OCI-LY1 (cell line): ENCODE results near the gene KCNJ16.

Experiments
- CTCF ChIP-seq: fragments of 200-600 bp; sonication (generic), shearing (Covaris generic); IDR thresholded peaks from 2 replicates; pipeline ENCODE4 v1.5.1; 2017; ENCODE audit warnings: mild to moderate bottlenecking, antibody characterized with exemption, low read length, moderate library complexity, mixed read lengths
- EZH2 ChIP-seq: fragments of 200-600 bp; sonication (generic), shearing (Covaris generic); IDR thresholded peaks from 2 replicates; pipeline ENCODE4 v1.8.0; 2017; ENCODE audit warnings: borderline replicate concordance, mixed run types, mild to moderate bottlenecking, antibody characterized with exemption, low read length, moderate library complexity, mixed read lengths

DNA sequence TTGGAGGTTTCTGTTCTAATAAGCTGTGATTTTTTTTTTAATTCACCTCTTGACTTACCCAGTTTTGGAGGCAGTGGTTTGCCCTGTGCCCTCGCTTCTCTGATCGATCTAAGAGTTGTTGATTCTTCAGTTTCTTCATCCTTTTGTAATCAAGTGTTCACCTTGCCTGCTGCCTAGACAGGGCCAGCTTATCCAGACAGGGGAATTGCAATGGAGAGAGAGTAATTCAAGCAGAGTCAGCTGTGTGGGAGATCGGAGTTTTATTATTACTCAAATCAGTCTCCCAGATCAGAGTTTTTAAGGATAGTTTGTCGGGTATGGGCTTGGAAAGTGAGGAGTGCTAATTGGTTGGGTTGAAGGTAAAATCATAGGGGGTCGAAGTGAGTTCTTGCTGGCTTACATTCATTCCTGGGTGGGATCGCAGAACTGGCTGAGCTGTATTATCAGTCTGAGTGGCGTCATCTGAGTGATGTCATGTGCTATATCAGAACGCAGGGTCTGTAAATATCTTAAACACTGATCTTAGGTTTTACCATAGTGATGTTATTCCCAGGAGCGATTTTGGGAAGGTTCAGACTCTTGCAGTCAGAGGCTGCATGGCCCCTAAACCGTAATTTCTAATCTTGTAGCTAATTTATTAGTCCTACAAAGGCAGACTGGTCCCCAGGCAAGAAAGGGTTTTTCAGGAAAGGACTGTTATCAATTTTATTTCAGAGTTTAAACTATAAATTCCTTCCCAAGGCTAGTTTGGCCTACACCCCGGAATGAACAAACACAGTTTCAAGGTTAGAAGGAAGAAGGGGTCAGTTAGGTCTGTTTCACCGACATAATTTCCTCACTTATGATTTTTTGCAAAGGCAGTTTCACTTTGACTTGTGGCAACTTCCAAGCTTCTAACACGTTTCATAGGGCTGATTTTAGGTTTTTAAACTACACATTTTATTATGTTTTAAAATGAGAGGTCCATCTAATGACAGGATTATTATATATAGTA lies 21.5 kb upstream of the KCNJ16 start:
- TF ChIP-seq CTCF (no peak), EZH2 (no peak)
